Measurements from ENCODE around the gene TSPEAR.
"Not testable (repeated sequence)": the region's sequence is repeated elsewhere in the genome, so short reads cannot be mapped to it uniquely, and the experiment has no call there.

TSPEAR gene

DNA sequence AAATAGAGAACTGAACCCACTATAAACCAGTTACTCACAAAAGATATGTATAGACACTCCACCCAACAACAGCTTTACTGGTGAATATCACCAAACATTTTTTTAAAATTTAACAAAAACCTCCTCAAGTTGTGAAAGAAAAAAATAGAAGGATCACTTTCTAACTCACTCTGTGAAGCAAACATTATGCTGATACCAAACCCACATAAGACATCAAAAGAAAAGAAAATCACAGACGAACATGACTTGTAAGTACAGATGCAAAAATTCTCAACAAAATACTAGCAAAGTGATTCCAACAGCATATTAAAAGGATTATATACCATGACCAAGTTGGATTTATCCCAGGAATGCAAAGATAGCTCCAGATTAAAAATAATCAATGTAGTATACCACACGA, 19.7 kb downstream of the TSPEAR start:
- peaks cover 6% of the 10 kb centered on the region for H3K4me1 ChIP-seq (ENCODE audit: control insufficient read depth, insufficient read depth, low read length, poor library complexity, severe bottlenecking)
- no peak overlapping the region for H3K4me3 ChIP-seq (ENCODE audit: extremely low read depth, insufficient read depth, low read length, poor library complexity, severe bottlenecking)
- H3K36me3 ChIP-seq (ENCODE audit: control insufficient read depth, insufficient read depth, low read length), result no peaks in the 10 kb centered on the region
- H3K9me3 ChIP-seq (ENCODE audit: control insufficient read depth, low read length), result peaks cover 12% of the 10 kb centered on the region
- WGBS, 2 experiments (ENCODE audit: insufficient coverage in 2 of 2), result 100% methylated on average over 1 of the region's 2 CpGs; no CpG with 5 or more reads in 1 of the 2 experiments
- H3K27ac ChIP-seq (ENCODE audit: low read depth, low read length, severe bottlenecking), result no peak overlapping the region

DNA sequence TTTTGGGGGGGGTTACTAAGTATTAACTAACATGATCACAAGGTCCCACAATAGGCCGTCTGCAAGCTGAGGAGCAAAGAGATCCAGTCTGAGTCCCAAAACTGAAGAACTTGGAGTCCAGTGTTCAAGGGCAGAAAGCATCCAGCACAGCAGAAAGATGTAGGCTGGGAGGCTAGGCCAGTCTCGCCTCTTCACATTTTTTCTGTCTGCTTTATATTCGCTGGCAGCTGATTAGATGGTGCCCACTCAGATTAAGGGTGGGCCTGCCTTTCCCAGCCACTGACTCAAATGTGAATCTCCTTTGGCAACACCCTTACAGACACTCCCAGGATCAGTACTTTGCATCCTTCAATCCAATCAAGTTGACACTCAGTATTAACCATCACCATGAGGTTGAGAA, 21.6 kb downstream of the TSPEAR start:
- H3K36me3 ChIP-seq (ENCODE audit: control insufficient read depth, insufficient read depth, low read length); H3K4me3 ChIP-seq (ENCODE audit: extremely low read depth, insufficient read depth, low read length, poor library complexity, severe bottlenecking); H3K27ac ChIP-seq (ENCODE audit: low read depth, low read length, severe bottlenecking); H3K4me1 ChIP-seq (ENCODE audit: control insufficient read depth, insufficient read depth, low read length, poor library complexity, severe bottlenecking): not testable (repeated sequence)
- 83 to 86% methylated on average over 3 of the region's 3 CpGs for WGBS, 2 experiments (ENCODE audit: insufficient coverage in 2 of 2)
- H3K9me3 ChIP-seq (ENCODE audit: control insufficient read depth, low read length), result peaks cover 12% of the 10 kb centered on the region

DNA sequence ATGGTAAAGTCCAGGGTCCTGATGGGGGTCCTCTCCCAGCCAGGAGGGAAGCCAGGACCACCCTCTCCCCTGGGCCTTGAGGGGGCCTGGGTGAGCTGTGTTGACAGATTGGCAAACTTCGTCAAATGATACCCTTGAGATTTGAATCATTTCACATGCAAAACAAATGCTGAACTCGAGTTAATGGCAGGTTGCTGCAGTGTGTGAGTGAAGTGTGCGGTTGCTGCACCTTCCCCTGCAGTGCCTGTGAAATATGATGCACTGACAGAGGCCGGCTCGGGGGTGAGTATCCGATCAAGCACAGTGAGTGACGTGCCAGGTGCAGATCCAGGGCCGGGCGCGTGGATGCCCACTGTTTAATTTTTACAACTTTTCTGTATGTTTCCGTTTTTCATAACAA, 23.7 kb downstream of the TSPEAR start:
- no peaks in the 10 kb centered on the region for H3K36me3 ChIP-seq (ENCODE audit: control insufficient read depth, insufficient read depth, low read length)
- no peak overlapping the region for H3K4me3 ChIP-seq (ENCODE audit: extremely low read depth, insufficient read depth, low read length, poor library complexity, severe bottlenecking)
- H3K9me3 ChIP-seq (ENCODE audit: control insufficient read depth, low read length), result peaks cover 2% of the 10 kb centered on the region
- H3K27ac ChIP-seq (ENCODE audit: low read depth, low read length, severe bottlenecking), result no peak overlapping the region
- 71 to 77% methylated on average over 2 to 7 of the region's 11 CpGs for WGBS, 2 experiments (ENCODE audit: insufficient coverage in 2 of 2)
- no peaks in the 10 kb centered on the region for H3K4me1 ChIP-seq (ENCODE audit: control insufficient read depth, insufficient read depth, low read length, poor library complexity, severe bottlenecking)

DNA sequence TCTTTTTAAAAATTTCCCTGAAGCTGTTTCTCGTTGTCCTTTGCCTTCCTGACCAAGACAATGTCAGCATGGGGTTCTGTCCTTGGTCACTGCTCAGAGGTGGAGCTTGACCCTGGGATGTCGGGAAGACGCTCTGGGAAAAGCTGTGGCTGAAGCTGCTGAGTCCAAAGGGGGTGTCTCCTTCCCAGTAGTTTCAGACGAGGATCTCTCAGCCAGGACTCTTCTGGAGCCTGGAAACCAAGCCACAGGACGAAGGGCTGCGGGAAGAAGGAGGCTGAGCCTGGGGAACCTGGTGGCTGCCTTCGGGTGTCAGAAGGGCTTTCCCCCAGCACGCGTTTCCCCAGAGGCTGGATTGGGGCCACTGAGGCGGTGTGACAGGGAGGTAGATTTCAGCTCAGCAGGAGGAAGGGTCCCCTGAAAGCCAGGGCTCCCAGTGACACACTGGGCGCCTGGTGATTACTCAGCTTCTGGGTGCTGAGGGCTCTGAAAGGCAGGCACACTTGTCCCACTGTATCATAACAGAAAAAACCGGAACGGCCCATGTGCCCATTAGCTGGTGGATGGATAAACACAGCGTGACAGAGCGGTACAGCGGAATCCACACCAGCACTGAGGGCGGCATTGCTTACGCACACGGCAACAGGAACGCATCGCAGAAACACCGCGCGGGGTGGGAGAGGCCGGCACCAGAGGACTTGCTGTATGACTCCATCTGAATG, 24.4 kb downstream of the TSPEAR start:
- Histone ChIP-seq H3K36me3 (ENCODE audit: control insufficient read depth, insufficient read depth, low read length) (no peaks in the 10 kb centered on the region), H3K4me1 (ENCODE audit: control insufficient read depth, insufficient read depth, low read length, poor library complexity, severe bottlenecking) (no peaks in the 10 kb centered on the region), H3K4me3 (ENCODE audit: extremely low read depth, insufficient read depth, low read length, poor library complexity, severe bottlenecking) (no peak overlapping the region), H3K27ac (ENCODE audit: low read depth, low read length, severe bottlenecking) (no peak overlapping the region), H3K9me3 (ENCODE audit: control insufficient read depth, low read length) (no peaks in the 10 kb centered on the region)
- 81 to 83% methylated on average over 18 to 25 of the region's 25 CpGs for WGBS, 2 experiments (ENCODE audit: insufficient coverage in 2 of 2)

DNA sequence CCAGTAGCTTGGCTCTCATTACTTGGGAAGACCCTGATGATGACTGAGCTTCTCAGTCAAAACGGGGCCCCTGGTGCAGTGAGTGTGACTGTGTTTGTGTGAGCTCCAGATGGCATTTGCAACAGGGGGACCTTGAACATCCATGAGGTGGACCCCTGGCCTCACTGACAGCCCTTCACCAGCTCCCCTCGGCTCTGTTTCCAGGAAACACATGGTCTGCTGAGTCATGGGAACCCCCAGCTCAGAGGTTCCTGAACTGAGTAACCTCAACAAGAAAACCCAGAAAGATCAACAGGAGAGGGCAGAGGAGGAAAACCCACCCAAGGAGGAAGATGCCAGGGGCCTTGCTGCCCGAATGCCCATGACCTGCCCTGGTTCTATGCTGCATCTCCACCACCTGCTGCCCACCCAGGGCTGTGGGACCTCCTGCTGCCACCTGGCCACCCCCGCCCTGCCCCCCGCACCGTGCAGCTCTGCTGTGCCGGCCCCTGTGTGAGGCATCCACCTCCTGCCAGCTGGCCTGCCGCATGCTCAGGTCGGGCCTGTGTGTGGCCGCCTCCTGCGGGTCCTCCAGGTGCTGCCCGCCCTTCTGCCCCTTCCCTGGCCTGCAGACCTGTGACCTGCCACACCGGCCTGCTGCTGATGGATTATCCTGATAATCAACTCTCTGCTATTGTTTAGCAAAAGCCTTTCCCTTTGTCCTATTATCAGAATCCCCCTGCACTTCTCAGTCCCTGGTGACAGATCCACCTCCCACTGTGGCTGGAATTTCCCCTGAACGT, 25.2 kb downstream of the TSPEAR start:
- Histone ChIP-seq H3K9me3 (ENCODE audit: control insufficient read depth, low read length) (no peaks in the 10 kb centered on the region), H3K27ac (ENCODE audit: low read depth, low read length, severe bottlenecking) (no peak overlapping the region), H3K4me1 (ENCODE audit: control insufficient read depth, insufficient read depth, low read length, poor library complexity, severe bottlenecking) (no peaks in the 10 kb centered on the region), H3K36me3 (ENCODE audit: control insufficient read depth, insufficient read depth, low read length) (no peaks in the 10 kb centered on the region), H3K4me3 (ENCODE audit: extremely low read depth, insufficient read depth, low read length, poor library complexity, severe bottlenecking) (no peak overlapping the region)
- WGBS, 2 experiments (ENCODE audit: insufficient coverage in 2 of 2), result 47 to 54% methylated on average over 11 to 14 of the region's 14 CpGs

DNA sequence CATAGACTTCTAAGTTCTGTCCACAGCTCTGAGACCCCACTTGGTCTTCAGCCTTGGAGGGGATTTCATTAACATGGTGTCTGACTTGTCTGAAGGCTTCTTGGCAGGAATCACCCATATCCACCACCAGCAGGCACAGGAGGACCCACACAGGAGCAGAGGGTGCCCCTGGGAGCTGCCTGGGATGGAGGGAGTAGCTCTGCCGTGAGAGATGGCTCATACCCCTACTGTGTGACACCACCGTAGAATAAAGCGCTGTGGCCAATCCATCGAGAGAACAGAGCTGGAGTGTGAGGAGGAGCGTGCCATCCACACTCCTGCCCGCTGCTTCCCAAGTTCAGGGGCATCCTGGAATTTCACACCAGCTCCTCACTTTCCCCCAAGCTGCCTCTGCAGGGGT, 26.3 kb downstream of the TSPEAR start:
- WGBS, 2 experiments (ENCODE audit: insufficient coverage in 2 of 2), result 70 to 96% methylated on average over 2 to 4 of the region's 6 CpGs
- not testable (repeated sequence) for H3K9me3 ChIP-seq (ENCODE audit: control insufficient read depth, low read length); H3K4me3 ChIP-seq (ENCODE audit: extremely low read depth, insufficient read depth, low read length, poor library complexity, severe bottlenecking); H3K36me3 ChIP-seq (ENCODE audit: control insufficient read depth, insufficient read depth, low read length); H3K27ac ChIP-seq (ENCODE audit: low read depth, low read length, severe bottlenecking); H3K4me1 ChIP-seq (ENCODE audit: control insufficient read depth, insufficient read depth, low read length, poor library complexity, severe bottlenecking)

DNA sequence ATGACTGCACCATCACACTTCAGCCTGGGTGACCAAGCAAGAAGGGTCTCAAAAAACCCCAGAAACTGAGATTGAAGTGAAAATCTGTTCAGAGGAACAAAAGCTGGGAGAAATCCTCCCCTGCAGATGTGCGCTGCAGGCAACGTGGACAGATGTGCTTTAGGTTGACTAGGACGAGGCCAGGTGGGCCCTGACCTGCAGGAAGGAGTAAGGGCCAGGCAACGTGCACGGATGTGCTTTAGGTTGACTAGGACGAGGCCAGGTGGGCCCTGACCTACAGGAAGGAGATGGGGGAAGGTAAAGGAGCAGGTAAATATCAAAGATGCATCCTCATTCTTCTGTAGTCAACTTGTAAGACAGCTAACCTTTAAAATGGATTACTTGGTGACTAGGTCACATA, 26.9 kb downstream of the TSPEAR start:
- Histone ChIP-seq H3K4me3 (ENCODE audit: extremely low read depth, insufficient read depth, low read length, poor library complexity, severe bottlenecking) (no peak overlapping the region), H3K36me3 (ENCODE audit: control insufficient read depth, insufficient read depth, low read length) (no peaks in the 10 kb centered on the region), H3K27ac (ENCODE audit: low read depth, low read length, severe bottlenecking) (no peak overlapping the region), H3K9me3 (ENCODE audit: control insufficient read depth, low read length) (no peaks in the 10 kb centered on the region), H3K4me1 (ENCODE audit: control insufficient read depth, insufficient read depth, low read length, poor library complexity, severe bottlenecking) (no peaks in the 10 kb centered on the region)
- WGBS, 2 experiments (ENCODE audit: insufficient coverage in 2 of 2), result 71 to 86% methylated on average over 5 to 6 of the region's 6 CpGs

DNA sequence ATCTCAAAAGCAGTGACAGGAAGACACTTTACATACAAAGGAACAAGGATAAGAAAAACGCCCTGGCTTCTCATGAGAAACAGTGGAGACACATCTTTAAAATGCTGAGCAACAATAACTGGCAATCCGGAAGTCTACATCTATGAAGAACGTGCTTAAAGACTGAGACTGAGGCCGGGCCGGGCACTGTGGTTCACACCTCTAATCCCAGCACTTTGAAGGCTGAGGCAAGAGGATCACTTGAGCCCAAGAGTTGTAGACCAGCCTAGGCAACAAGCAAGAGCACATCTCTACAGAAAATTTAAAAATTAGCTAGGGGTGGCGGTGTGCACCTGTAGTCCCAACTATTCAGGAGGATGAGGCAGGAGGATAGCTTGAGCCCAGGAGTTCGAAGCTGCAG, 27.3 kb downstream of the TSPEAR start:
- Histone ChIP-seq H3K4me1 (ENCODE audit: control insufficient read depth, insufficient read depth, low read length, poor library complexity, severe bottlenecking) (no peaks in the 10 kb centered on the region), H3K4me3 (ENCODE audit: extremely low read depth, insufficient read depth, low read length, poor library complexity, severe bottlenecking) (no peak overlapping the region), H3K9me3 (ENCODE audit: control insufficient read depth, low read length) (no peaks in the 10 kb centered on the region), H3K36me3 (ENCODE audit: control insufficient read depth, insufficient read depth, low read length) (no peaks in the 10 kb centered on the region), H3K27ac (ENCODE audit: low read depth, low read length, severe bottlenecking) (no peak overlapping the region)
- WGBS, 2 experiments (ENCODE audit: insufficient coverage in 2 of 2), result 86% methylated on average over 6 to 7 of the region's 7 CpGs

DNA sequence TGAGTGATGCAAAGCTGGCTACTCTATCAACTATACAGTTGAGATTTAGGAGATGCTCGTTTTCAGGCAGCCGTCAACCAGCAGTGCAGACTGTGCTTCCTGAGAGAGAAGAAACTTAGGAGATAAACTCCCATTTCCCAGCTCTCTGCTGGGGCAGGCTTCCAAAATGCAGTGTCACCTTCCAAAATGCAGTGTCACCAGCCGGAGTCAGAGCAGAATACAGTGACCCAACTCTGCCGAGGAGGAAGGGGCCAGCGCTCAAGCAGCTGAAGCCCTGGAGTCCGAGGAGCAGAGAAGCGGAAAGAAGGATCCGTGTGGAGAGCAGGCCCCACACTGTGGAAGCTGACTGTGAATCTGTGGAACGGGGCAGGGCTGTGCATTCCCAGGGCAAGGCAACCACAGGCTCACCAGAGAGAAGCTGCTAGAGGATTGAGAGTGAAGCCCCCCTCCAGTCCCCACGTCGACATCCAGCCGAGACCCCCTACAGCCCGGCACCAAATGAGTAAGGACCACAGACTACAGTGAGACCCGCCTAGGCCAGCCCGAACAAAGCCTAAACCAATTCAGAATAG, 28.7 kb downstream of the TSPEAR start:
- WGBS, 2 experiments (ENCODE audit: insufficient coverage in 2 of 2), result 88 to 91% methylated on average over 14 to 15 of the region's 15 CpGs
- Histone ChIP-seq H3K4me3 (ENCODE audit: extremely low read depth, insufficient read depth, low read length, poor library complexity, severe bottlenecking) (no peak overlapping the region), H3K4me1 (ENCODE audit: control insufficient read depth, insufficient read depth, low read length, poor library complexity, severe bottlenecking) (no peaks in the 10 kb centered on the region), H3K27ac (ENCODE audit: low read depth, low read length, severe bottlenecking) (no peak overlapping the region), H3K36me3 (ENCODE audit: control insufficient read depth, insufficient read depth, low read length) (no peaks in the 10 kb centered on the region), H3K9me3 (ENCODE audit: control insufficient read depth, low read length) (no peaks in the 10 kb centered on the region)

DNA sequence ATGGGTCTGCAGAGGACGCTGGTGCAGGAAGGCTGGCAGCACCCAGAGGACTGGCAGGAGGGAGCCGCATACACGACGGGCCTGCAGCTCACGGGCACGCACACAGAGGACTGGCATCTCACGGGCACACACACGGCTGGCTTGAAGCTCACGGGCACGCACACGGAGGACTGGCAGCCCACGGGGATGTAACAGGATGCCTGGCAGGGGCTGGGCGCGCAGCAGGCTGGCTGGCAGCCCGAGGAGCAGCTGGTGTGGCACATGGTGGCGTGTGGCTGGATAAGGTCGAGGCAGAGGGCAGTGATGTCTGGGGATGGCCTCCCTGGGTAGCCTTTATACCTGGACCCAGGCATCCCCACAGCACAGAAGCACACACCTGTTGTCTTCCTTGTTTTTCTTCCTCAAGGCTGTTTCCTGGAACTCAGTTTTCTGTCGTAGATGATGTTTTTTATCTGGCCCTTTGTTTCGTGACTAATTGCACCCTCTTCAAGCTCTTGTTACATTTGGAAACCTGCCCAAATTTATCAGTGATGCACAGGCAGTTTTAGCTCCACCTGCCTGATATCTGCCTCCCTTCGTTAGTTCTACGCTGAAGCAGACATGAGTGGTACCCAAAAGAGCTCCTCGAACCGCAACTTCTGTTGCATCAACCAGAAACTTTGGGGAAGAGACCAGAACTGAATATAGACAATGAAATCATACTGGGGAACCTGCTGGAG, 29.4 kb downstream of the TSPEAR start, which contains the start of gene KRTAP12-1:
KRTAP12-1 (minus strand) TSS at position 303 of the 719 bp plus-strand sequence; CDS start at position 263, 40 bp downstream.
- WGBS, 2 experiments (ENCODE audit: insufficient coverage in 2 of 2), result 88 to 90% methylated on average over 18 to 22 of the region's 23 CpGs
- Histone ChIP-seq H3K4me3 (ENCODE audit: extremely low read depth, insufficient read depth, low read length, poor library complexity, severe bottlenecking) (no peak within 1 kb of the TSS), H3K36me3 (ENCODE audit: control insufficient read depth, insufficient read depth, low read length) (no peaks in the 10 kb centered on the region), H3K4me1 (ENCODE audit: control insufficient read depth, insufficient read depth, low read length, poor library complexity, severe bottlenecking) (no peaks in the 10 kb centered on the region), H3K9me3 (ENCODE audit: control insufficient read depth, low read length) (no peaks in the 10 kb centered on the region), H3K27ac (ENCODE audit: low read depth, low read length, severe bottlenecking) (no peak within 1 kb of the TSS)

All from mesodermal cell (in vitro differentiated cells).